Measurements from ENCODE around the gene PTPRM. TPM values are rescaled to one million over a fixed set of nuclear protein-coding genes. Genes with fewer than 3 reads are reported as not detected.
"Not testable (repeated sequence)": the region's sequence is repeated elsewhere in the genome, so short reads cannot be mapped to it uniquely, and the experiment has no call there.

PTPRM gene
- polyA plus RNA-seq, 1 donor from 2014 or later = 126 TPM

- Histone ChIP-seq H3F3A (ENCODE audit: insufficient read depth, low read length, poor library complexity, severe bottlenecking) (no peaks in the 10 kb centered on the region), H3K9me3 (ENCODE audit: low read length) (no peaks in the 10 kb centered on the region), H3K36me3 (ENCODE audit: insufficient read depth, low read length) (no peaks in the 10 kb centered on the region), H2AFZ (ENCODE audit: low read depth, low read length) (no peak overlapping the region), H4K20me1 (ENCODE audit: insufficient read depth) (no peaks in the 10 kb centered on the region), H3K27me3 (ENCODE audit: insufficient read depth, low read depth, low read length) (no peaks in the 10 kb centered on the region), H3K4me2 (ENCODE audit: low read length) (no peak overlapping the region), H3K27ac (ENCODE audit: low read length) (no peak overlapping the region), H3K79me2 (replicated peaks; ENCODE audit: insufficient read depth, low read length) (no peaks in the 10 kb centered on the region), H3K9me2 (ENCODE audit: insufficient read depth, low read length) (no peaks in the 10 kb centered on the region), H3K9ac (ENCODE audit: low read length) (no peak overlapping the region), H3K4me3 (ENCODE audit: low read length) (no peak overlapping the region)
- TF ChIP-seq TAF1 (IDR thresholded peaks at IDR 0.05; ENCODE audit: low read depth) = no peak
- no peak for TF ChIP-seq REST (IDR thresholded peaks at IDR 0.05; ENCODE audit: borderline replicate concordance)
- no peak for TF ChIP-seq CTCF (IDR thresholded peaks at IDR 0.05; ENCODE audit: poor library complexity, severe bottlenecking)
- no peak for TF ChIP-seq POLR2AphosphoS5 (IDR thresholded peaks at IDR 0.05)
- no peak for TF ChIP-seq RAD21 (conservative IDR thresholded peaks at IDR 0.05)
- TF ChIP-seq EP300 (conservative IDR thresholded peaks at IDR 0.05; ENCODE audit: poor library complexity, severe bottlenecking) = no peak
- no peak for TF ChIP-seq EZH2 (IDR thresholded peaks at IDR 0.05; ENCODE audit: borderline replicate concordance, insufficient read depth, low read length, poor library complexity, severe bottlenecking)
- no peak for TF ChIP-seq SMC3 (conservative IDR thresholded peaks at IDR 0.05; ENCODE audit: poor library complexity)
- no peak for TF ChIP-seq MXI1 (conservative IDR thresholded peaks at IDR 0.05; ENCODE audit: poor library complexity, severe bottlenecking)
Observed at GRCh38 chr18:7958081-7958896, 391.2 kb downstream of the PTPRM start.

GRCh38 chr18:7958897-7959146 lies 391.7 kb downstream of the PTPRM start:
- no peaks in the 10 kb centered on the region for H3K9me3 ChIP-seq (ENCODE audit: low read length)
- H3K9me2 ChIP-seq (ENCODE audit: insufficient read depth, low read length) = no peaks in the 10 kb centered on the region
- H3K79me2 ChIP-seq (replicated peaks; ENCODE audit: insufficient read depth, low read length) = no peaks in the 10 kb centered on the region
- H2AFZ ChIP-seq (ENCODE audit: low read depth, low read length) = no peak overlapping the region
- no peaks in the 10 kb centered on the region for H3F3A ChIP-seq (ENCODE audit: insufficient read depth, low read length, poor library complexity, severe bottlenecking)
- no peaks in the 10 kb centered on the region for H4K20me1 ChIP-seq (ENCODE audit: insufficient read depth)
- no peaks in the 10 kb centered on the region for H3K36me3 ChIP-seq (ENCODE audit: insufficient read depth, low read length)
- H3K9ac ChIP-seq (ENCODE audit: low read length) = no peak overlapping the region
- H3K4me3 ChIP-seq (ENCODE audit: low read length) = no peak overlapping the region
- no peak overlapping the region for H3K27ac ChIP-seq (ENCODE audit: low read length)
- no peak overlapping the region for H3K4me2 ChIP-seq (ENCODE audit: low read length)
- TF ChIP-seq TAF1 (IDR thresholded peaks at IDR 0.05; ENCODE audit: low read depth) (no peak), CTCF (IDR thresholded peaks at IDR 0.05; ENCODE audit: poor library complexity, severe bottlenecking) (no peak), RAD21 (conservative IDR thresholded peaks at IDR 0.05) (no peak), SMC3 (conservative IDR thresholded peaks at IDR 0.05; ENCODE audit: poor library complexity) (no peak), MXI1 (conservative IDR thresholded peaks at IDR 0.05; ENCODE audit: poor library complexity, severe bottlenecking) (no peak), REST (IDR thresholded peaks at IDR 0.05; ENCODE audit: borderline replicate concordance) (no peak), EP300 (conservative IDR thresholded peaks at IDR 0.05; ENCODE audit: poor library complexity, severe bottlenecking) (no peak), POLR2AphosphoS5 (IDR thresholded peaks at IDR 0.05) (no peak), EZH2 (IDR thresholded peaks at IDR 0.05; ENCODE audit: borderline replicate concordance, insufficient read depth, low read length, poor library complexity, severe bottlenecking) (no peak)
- no peaks in the 10 kb centered on the region for H3K27me3 ChIP-seq (ENCODE audit: insufficient read depth, low read depth, low read length)

- not testable (repeated sequence) for H3K27me3 ChIP-seq (ENCODE audit: insufficient read depth, low read depth, low read length); H3F3A ChIP-seq (ENCODE audit: insufficient read depth, low read length, poor library complexity, severe bottlenecking); H3K79me2 ChIP-seq (replicated peaks; ENCODE audit: insufficient read depth, low read length); H3K9me3 ChIP-seq (ENCODE audit: low read length); H3K36me3 ChIP-seq (ENCODE audit: insufficient read depth, low read length); H3K27ac ChIP-seq (ENCODE audit: low read length); H3K4me2 ChIP-seq (ENCODE audit: low read length); H3K4me3 ChIP-seq (ENCODE audit: low read length); H2AFZ ChIP-seq (ENCODE audit: low read depth, low read length); H3K9me2 ChIP-seq (ENCODE audit: insufficient read depth, low read length); H3K9ac ChIP-seq (ENCODE audit: low read length); H4K20me1 ChIP-seq (ENCODE audit: insufficient read depth)
Observed at GRCh38 chr18:7966682-7967081, 399.6 kb downstream of the PTPRM start.
